Stomach (tissue), 9 donors: Measurements from ENCODE around the gene SAP130. TPM values are rescaled to one million over a fixed set of nuclear protein-coding genes. Genes with fewer than 3 reads are reported as not detected.

Source experiments
- DNase-seq, 2 donors: peaks; one replicate each; pipeline versions ENCODE4 v3.0.0 to v3.0.0-alpha.2; 2013 to 2019
- H3K27ac ChIP-seq, 5 donors: fragments of 200-600 bp in 4 of 5; sonication (generic) in 4 of 5; one replicate each; pipeline ENCODE4 v1.5.1; 2013 to 2019; ENCODE audit warnings: mild to moderate bottlenecking in 1 of 5, moderate library complexity in 1 of 5
- H3K27me3 ChIP-seq, 3 donors: fragments of 200-600 bp; sonication (generic); one replicate each; pipeline ENCODE4 v1.5.1; 2017 to 2019; ENCODE audit warnings: mixed run types in 1 of 3
- H3K36me3 ChIP-seq, 4 donors: fragments of 200-600 bp; sonication (generic); 1 replicate in 3 of 4; 2 replicates in 1 of 4; pipeline ENCODE4 v1.5.1; 2016 to 2019
- H3K4me1 ChIP-seq, 4 donors: fragments of 200-600 bp; sonication (generic); one replicate each; pipeline ENCODE4 v1.5.1; 2016 to 2019
- H3K4me3 ChIP-seq, 4 donors: fragments of 200-600 bp; sonication (generic) in 3 of 4; one replicate each; pipeline ENCODE4 v1.5.1; 2016 to 2019; ENCODE audit warnings: mild to moderate bottlenecking in 1 of 4
- H3K9me3 ChIP-seq, 4 donors: fragments of 200-600 bp; sonication (generic); one replicate each; pipeline ENCODE4 v1.5.1; 2016 to 2019
- EP300 ChIP-seq: sonication (generic); formaldehyde crosslinking; IDR thresholded peaks from one replicate; pipeline ENCODE4 v1.6.1; 2017; ENCODE audit warnings: antibody characterized with exemption
- POLR2A ChIP-seq, 4 donors: fragments of 450-650 bp; IDR thresholded peaks; one replicate each; pipeline ENCODE4 v1.6.1; 2016; ENCODE audit warnings: antibody characterized with exemption in 4 of 4, control low read depth in 2 of 4, mild to moderate bottlenecking in 1 of 4, moderate library complexity in 1 of 4
- POLR2AphosphoS5 ChIP-seq, 3 donors: sonication (generic); formaldehyde crosslinking; IDR thresholded peaks; one replicate each; pipeline ENCODE4 v1.6.1; 2016; ENCODE audit warnings: antibody characterized with exemption in 3 of 3
- WGBS, 5 donors: extraction: QIAGEN DNeasy Blood & Tissue Kit in 3 of 5; methylation state at CpG; one replicate each; pipeline versions ENCODE4 v1.1.5 to v1.1.7; 2013 to 2018; 5-methylcytosine and 5-hydroxymethylcytosine counted together
- intact Hi-C: fragments of 100-400 bp; cut with DNase I; formaldehyde crosslinking; loops from one replicate; pipeline ENCODE4 v1.15.1; 2023; ENCODE audit warnings: low total_unique reads
- polyA plus RNA-seq, 3 donors: library from polyadenylated mRNA; stranded (reverse); fragments of 200-250 nt; gene quantifications; one replicate each; pipeline ENCODE4 v1.2.3, GENCODE V29; 2013
- total RNA-seq, 5 donors: library from RNA; depleted of rRNA; stranded (reverse); fragments of >200 nt; gene quantifications; one replicate each; pipeline versions ENCODE4 v1.1.0 to v1.2.3, GENCODE V29; 2014 to 2016
- TF ChIP-seq, protein P1 (sequence below), 7 experiments: fragments of 450-650 bp in 4 of 7; fragments of 200-600 bp in 3 of 7; sonication (generic) in 3 of 7; IDR thresholded peaks; one replicate each; pipeline ENCODE4 v1.5.1; 2016 to 2019; ENCODE audit warnings: antibody characterized with exemption in 7 of 7, control low read depth in 2 of 7, mild to moderate bottlenecking in 1 of 7
- donor health status: healthy with polysubstance abuse.
- donor health status: Bipolar disorder and iron deficiency.
- donor health status: healthy.

The SAP130 gene
- total and polyA plus RNA-seq, 8 donors = 4.8 to 42.0 (median 7.4) TPM

- peak overlapping the region; percentile 91 to 100 (median 96) for H3K4me3 ChIP-seq
- WGBS, 5 donors = 1 to 3% (median 1%) methylated on average over 24 to 57 of the region's 57 CpGs
- H3K27ac ChIP-seq = peak overlapping the region; percentile 82 to 99 (median 95)
- peaks cover 8 to 34% (median 21%) of the 10 kb centered on the region in 4 donors for H3K4me1 ChIP-seq
- H3K27me3 ChIP-seq = no peaks in the 10 kb centered on the region
- H3K9me3 ChIP-seq = no peaks in the 10 kb centered on the region
- peak in 1 of 2 donors; percentile 17 for DNase-seq
- TF ChIP-seq POLR2A (IDR thresholded peaks at IDR 0.05) = no peak
- TF ChIP-seq, protein P1, sequence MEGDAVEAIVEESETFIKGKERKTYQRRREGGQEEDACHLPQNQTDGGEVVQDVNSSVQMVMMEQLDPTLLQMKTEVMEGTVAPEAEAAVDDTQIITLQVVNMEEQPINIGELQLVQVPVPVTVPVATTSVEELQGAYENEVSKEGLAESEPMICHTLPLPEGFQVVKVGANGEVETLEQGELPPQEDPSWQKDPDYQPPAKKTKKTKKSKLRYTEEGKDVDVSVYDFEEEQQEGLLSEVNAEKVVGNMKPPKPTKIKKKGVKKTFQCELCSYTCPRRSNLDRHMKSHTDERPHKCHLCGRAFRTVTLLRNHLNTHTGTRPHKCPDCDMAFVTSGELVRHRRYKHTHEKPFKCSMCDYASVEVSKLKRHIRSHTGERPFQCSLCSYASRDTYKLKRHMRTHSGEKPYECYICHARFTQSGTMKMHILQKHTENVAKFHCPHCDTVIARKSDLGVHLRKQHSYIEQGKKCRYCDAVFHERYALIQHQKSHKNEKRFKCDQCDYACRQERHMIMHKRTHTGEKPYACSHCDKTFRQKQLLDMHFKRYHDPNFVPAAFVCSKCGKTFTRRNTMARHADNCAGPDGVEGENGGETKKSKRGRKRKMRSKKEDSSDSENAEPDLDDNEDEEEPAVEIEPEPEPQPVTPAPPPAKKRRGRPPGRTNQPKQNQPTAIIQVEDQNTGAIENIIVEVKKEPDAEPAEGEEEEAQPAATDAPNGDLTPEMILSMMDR (IDR thresholded peaks at IDR 0.05) = no peak
- TF ChIP-seq POLR2AphosphoS5 (IDR thresholded peaks at IDR 0.05) = no peak
- no peak for TF ChIP-seq EP300
- intact Hi-C loops = no loop called here
- H3K36me3 ChIP-seq = peaks cover 0 to 20% (median 16%) of the 10 kb centered on the region in 4 donors
Observed at GRCh38 chr2:128026448-128027277, 1.2 kb downstream of the SAP130 start.

DNA sequence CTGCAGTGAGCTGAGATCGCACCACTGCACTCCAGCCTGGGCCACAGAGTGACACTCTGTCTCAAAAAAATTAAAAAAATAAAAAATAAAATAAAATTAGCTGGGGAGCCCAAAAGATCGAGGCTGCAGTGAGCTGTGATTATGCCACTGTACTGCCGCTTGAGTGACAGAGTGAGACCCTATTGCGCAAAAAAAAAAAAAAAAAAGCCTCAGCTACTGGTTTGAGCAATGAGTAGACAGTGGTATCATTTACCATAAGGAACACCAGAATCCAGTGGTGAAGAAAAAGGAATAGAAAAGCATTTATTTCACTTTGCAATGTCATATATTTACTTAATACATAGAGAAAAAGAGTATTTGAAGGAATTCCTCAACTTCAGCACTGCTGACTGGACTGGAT is 3.0 kb downstream of the SAP130 start:
- TF ChIP-seq POLR2A (IDR thresholded peaks at IDR 0.05) = no peak
- TF ChIP-seq, protein P1 (IDR thresholded peaks at IDR 0.05) = no peak
- TF ChIP-seq POLR2AphosphoS5 (IDR thresholded peaks at IDR 0.05) = no peak
- no peak for TF ChIP-seq EP300
- intact Hi-C loops = no loop called here
- no peak overlapping the region for H3K27ac ChIP-seq
- no peaks in the 10 kb centered on the region for H3K27me3 ChIP-seq
- 90 to 97% (median 94%) methylated on average over 4 of the region's 4 CpGs for WGBS, 5 donors
- peaks cover 8 to 34% (median 21%) of the 10 kb centered on the region in 4 donors for H3K4me1 ChIP-seq
- no peaks in the 10 kb centered on the region for H3K9me3 ChIP-seq
- H3K36me3 ChIP-seq = peaks cover 0 to 32% (median 28%) of the 10 kb centered on the region in 4 donors
- no peak overlapping the region for H3K4me3 ChIP-seq
- DNase-seq = no peak

- no peak overlapping the region for H3K27ac ChIP-seq
- no peaks in the 10 kb centered on the region for H3K27me3 ChIP-seq
- intact Hi-C loops = no loop called here
- TF ChIP-seq POLR2A (IDR thresholded peaks at IDR 0.05) (no peak), EP300 (no peak), POLR2AphosphoS5 (IDR thresholded peaks at IDR 0.05) (no peak)
- TF ChIP-seq, protein P1 (IDR thresholded peaks at IDR 0.05) = no peak
- H3K4me1 ChIP-seq = no peaks in the 10 kb centered on the region
- WGBS, 5 donors = 89 to 97% (median 91%) methylated on average over 8 of the region's 8 CpGs
- no peak for DNase-seq
- peaks cover 48 to 90% (median 86%) of the 10 kb centered on the region in 4 donors for H3K36me3 ChIP-seq
- H3K9me3 ChIP-seq = no peaks in the 10 kb centered on the region
- H3K4me3 ChIP-seq = no peak overlapping the region
Observed at GRCh38 chr2:128017561-128017960, 10.3 kb downstream of the SAP130 start.

DNA sequence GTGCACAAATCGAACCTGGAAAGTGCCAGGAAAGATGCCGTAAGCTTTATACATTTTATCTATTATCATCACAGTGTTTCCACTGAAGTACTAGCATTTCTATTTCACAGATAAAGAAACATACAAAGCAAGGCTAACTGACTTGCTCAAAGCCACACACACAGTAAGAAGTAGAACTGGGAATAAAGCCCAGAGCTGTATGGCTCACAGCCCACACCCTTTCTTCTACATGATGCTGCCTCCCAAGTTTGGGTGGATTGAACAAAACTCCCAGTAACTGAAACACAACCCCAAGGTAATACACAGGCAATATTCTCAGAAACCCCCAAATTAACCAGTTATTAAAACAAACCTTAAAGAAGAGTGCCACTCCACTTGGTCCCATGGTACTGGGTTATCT is 11.2 kb downstream of the SAP130 start:
- no peak overlapping the region for H3K4me3 ChIP-seq
- H3K36me3 ChIP-seq = peaks cover 58 to 91% (median 87%) of the 10 kb centered on the region in 4 donors
- no peaks in the 10 kb centered on the region for H3K4me1 ChIP-seq
- H3K27me3 ChIP-seq = no peaks in the 10 kb centered on the region
- intact Hi-C loops = no loop called here
- no peak overlapping the region for H3K27ac ChIP-seq
- 82 to 98% (median 95%) methylated on average over 2 of the region's 2 CpGs for WGBS, 5 donors
- H3K9me3 ChIP-seq = no peaks in the 10 kb centered on the region
- TF ChIP-seq POLR2AphosphoS5 (IDR thresholded peaks at IDR 0.05) (no peak), POLR2A (IDR thresholded peaks at IDR 0.05) (no peak), EP300 (no peak)
- TF ChIP-seq, protein P1 (IDR thresholded peaks at IDR 0.05) = no peak
- DNase-seq = peak in 1 of 2 donors; percentile 45
